Skeletal muscle satellite cell (primary cell): ENCODE data around the gene MYLK4.
A peak's percentile ranks its signal among the peaks of the same experiment; 100 is the strongest.
"Not testable (repeated sequence)": the region's sequence is repeated elsewhere in the genome, so short reads cannot be mapped to it uniquely, and the experiment has no call there.

ENCODE experiments used
- H3K27me3 ChIP-seq: 2 replicates; pipeline ENCODE4 v1.7.0; 2013; ENCODE audit warnings: low read length; ENCODE audit not compliant: control insufficient read depth, insufficient read depth
- H3K36me3 ChIP-seq: 2 replicates; pipeline ENCODE4 v1.7.0; 2013; ENCODE audit warnings: mild to moderate bottlenecking, control low read depth, low read length; ENCODE audit not compliant: insufficient read depth
- H3K4me1 ChIP-seq: 2 replicates; pipeline ENCODE4 v1.7.0; 2013; ENCODE audit warnings: low read length; ENCODE audit not compliant: control insufficient read depth, insufficient read depth
- H3K4me2 ChIP-seq: 2 replicates; pipeline ENCODE4 v1.7.0; 2013; ENCODE audit warnings: mild to moderate bottlenecking, low read length
- H3K4me3 ChIP-seq: 2 replicates; pipeline ENCODE4 v1.7.0; 2013; ENCODE audit warnings: low read length
- H3K9ac ChIP-seq: 2 replicates; pipeline ENCODE4 v1.7.0; 2013; ENCODE audit warnings: mild to moderate bottlenecking, low read depth, low read length, moderate library complexity
- H3K9me3 ChIP-seq: replicated peaks from 2 replicates; pipeline ENCODE4 v1.7.0; 2013; ENCODE audit warnings: mild to moderate bottlenecking, control low read depth, low read length

MYLK4 gene

GRCh38 chr6:2763876-2764540 is 13.3 kb upstream of the MYLK4 start:
- H3K4me2 ChIP-seq = peak overlapping the region; percentile 99
- no peaks in the 10 kb centered on the region for H3K36me3 ChIP-seq
- no peaks in the 10 kb centered on the region for H3K27me3 ChIP-seq
- peaks cover 23% of the 10 kb centered on the region for H3K4me1 ChIP-seq
- peak overlapping the region; percentile 85 for H3K4me3 ChIP-seq
- peak overlapping the region; percentile 99 for H3K9ac ChIP-seq
- H3K9me3 ChIP-seq = no peaks in the 10 kb centered on the region

- no peaks in the 10 kb centered on the region for H3K9me3 ChIP-seq
- no peak overlapping the region for H3K4me2 ChIP-seq
- no peaks in the 10 kb centered on the region for H3K36me3 ChIP-seq
- no peak overlapping the region for H3K4me3 ChIP-seq
- peaks cover 17% of the 10 kb centered on the region for H3K4me1 ChIP-seq
- no peaks in the 10 kb centered on the region for H3K27me3 ChIP-seq
- no peak overlapping the region for H3K9ac ChIP-seq
Observed at GRCh38 chr6:2763345-2763841, 12.7 kb upstream of the MYLK4 start.

- H3K4me2 ChIP-seq, H3K36me3 ChIP-seq, H3K4me3 ChIP-seq, H3K9me3 ChIP-seq, H3K9ac ChIP-seq, H3K27me3 ChIP-seq: not testable (repeated sequence)
- peaks cover 12% of the 10 kb centered on the region for H3K4me1 ChIP-seq
Observed at GRCh38 chr6:2762868-2763267, 12.1 kb upstream of the MYLK4 start.

GRCh38 chr6:2760882-2761842 is 10.4 kb upstream of the MYLK4 start:
- Histone ChIP-seq H3K9ac (no peak overlapping the region), H3K4me1 (peaks cover 4% of the 10 kb centered on the region), H3K9me3 (no peaks in the 10 kb centered on the region), H3K4me2 (no peak overlapping the region), H3K36me3 (no peaks in the 10 kb centered on the region), H3K27me3 (no peaks in the 10 kb centered on the region), H3K4me3 (no peak overlapping the region)

- H3K9me3 ChIP-seq = no peaks in the 10 kb centered on the region
- H3K4me1 ChIP-seq = no peaks in the 10 kb centered on the region
- no peak overlapping the region for H3K4me3 ChIP-seq
- no peaks in the 10 kb centered on the region for H3K27me3 ChIP-seq
- H3K36me3 ChIP-seq = no peaks in the 10 kb centered on the region
- no peak overlapping the region for H3K4me2 ChIP-seq
- no peak overlapping the region for H3K9ac ChIP-seq
Observed at GRCh38 chr6:2758980-2759379, 8.3 kb upstream of the MYLK4 start.

- Histone ChIP-seq H3K9ac (no peak overlapping the region), H3K9me3 (no peaks in the 10 kb centered on the region), H3K4me2 (no peak overlapping the region), H3K36me3 (no peaks in the 10 kb centered on the region), H3K27me3 (no peaks in the 10 kb centered on the region), H3K4me1 (no peaks in the 10 kb centered on the region), H3K4me3 (no peak overlapping the region)
Observed at GRCh38 chr6:2756687-2757224, 6.0 kb upstream of the MYLK4 start.

- Histone ChIP-seq H3K9ac (no peak overlapping the region), H3K27me3 (no peaks in the 10 kb centered on the region), H3K4me2 (no peak overlapping the region), H3K4me3 (no peak overlapping the region), H3K9me3 (no peaks in the 10 kb centered on the region), H3K36me3 (no peaks in the 10 kb centered on the region), H3K4me1 (no peaks in the 10 kb centered on the region)
Observed at GRCh38 chr6:2756241-2756640, 5.5 kb upstream of the MYLK4 start.

- H3K27me3 ChIP-seq = no peaks in the 10 kb centered on the region
- no peak overlapping the region for H3K4me2 ChIP-seq
- no peaks in the 10 kb centered on the region for H3K4me1 ChIP-seq
- no peaks in the 10 kb centered on the region for H3K36me3 ChIP-seq
- no peak overlapping the region for H3K9ac ChIP-seq
- H3K4me3 ChIP-seq = no peak overlapping the region
- H3K9me3 ChIP-seq = no peaks in the 10 kb centered on the region
Observed at GRCh38 chr6:2755456-2755855, 4.7 kb upstream of the MYLK4 start.

GRCh38 chr6:2754911-2755310 is 4.2 kb upstream of the MYLK4 start:
- H3K9me3 ChIP-seq = no peaks in the 10 kb centered on the region
- no peaks in the 10 kb centered on the region for H3K36me3 ChIP-seq
- no peak overlapping the region for H3K4me2 ChIP-seq
- H3K4me3 ChIP-seq = no peak overlapping the region
- H3K4me1 ChIP-seq = no peaks in the 10 kb centered on the region
- H3K9ac ChIP-seq = no peak overlapping the region
- no peaks in the 10 kb centered on the region for H3K27me3 ChIP-seq

- no peaks in the 10 kb centered on the region for H3K9me3 ChIP-seq
- no peaks in the 10 kb centered on the region for H3K36me3 ChIP-seq
- no peaks in the 10 kb centered on the region for H3K4me1 ChIP-seq
- H3K9ac ChIP-seq = no peak overlapping the region
- no peak overlapping the region for H3K4me3 ChIP-seq
- H3K4me2 ChIP-seq = no peak overlapping the region
- no peaks in the 10 kb centered on the region for H3K27me3 ChIP-seq
Observed at GRCh38 chr6:2754393-2754792, 3.7 kb upstream of the MYLK4 start.

GRCh38 chr6:2753743-2754142 is 3.0 kb upstream of the MYLK4 start:
- Histone ChIP-seq H3K4me3 (no peak overlapping the region), H3K4me1 (no peaks in the 10 kb centered on the region), H3K4me2 (no peak overlapping the region), H3K36me3 (no peaks in the 10 kb centered on the region), H3K9ac (no peak overlapping the region), H3K9me3 (no peaks in the 10 kb centered on the region), H3K27me3 (no peaks in the 10 kb centered on the region)
